NCI-H1694 treated with DMSO at 0.1 percent for 48 hours (cell line): ENCODE measurements around the gene FLVCR2.
A peak's percentile ranks its signal among the peaks of the same experiment; 100 is the strongest.
"Not testable (repeated sequence)": the region's sequence is repeated elsewhere in the genome, so short reads cannot be mapped to it uniquely, and the experiment has no call there.

Experiments used
- DNase-seq: peaks from one replicate; lab custom pipeline; 2025; lab: John Stamatoyannopoulos, UW

The FLVCR2 gene

DNA sequence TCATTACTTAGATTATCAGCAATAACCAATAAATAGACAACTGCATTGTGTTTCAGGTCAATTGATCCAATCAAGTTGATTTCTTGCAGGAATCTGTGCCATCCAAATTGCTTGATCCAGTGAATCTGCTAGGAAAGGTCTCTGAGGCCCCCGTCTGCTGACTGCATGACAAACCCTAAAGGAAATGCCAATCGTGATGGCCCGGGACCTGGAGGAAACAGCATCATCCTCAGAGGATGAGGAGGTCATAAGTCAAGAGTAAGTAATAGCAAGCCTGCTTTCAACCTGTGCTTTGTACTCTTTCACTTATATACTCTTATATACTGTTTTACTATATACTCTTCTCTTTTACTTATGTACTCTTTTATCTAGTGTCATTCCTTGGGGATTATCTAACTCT is 84.5 kb downstream of the FLVCR2 start:
- DNase-seq: no peak

DNA sequence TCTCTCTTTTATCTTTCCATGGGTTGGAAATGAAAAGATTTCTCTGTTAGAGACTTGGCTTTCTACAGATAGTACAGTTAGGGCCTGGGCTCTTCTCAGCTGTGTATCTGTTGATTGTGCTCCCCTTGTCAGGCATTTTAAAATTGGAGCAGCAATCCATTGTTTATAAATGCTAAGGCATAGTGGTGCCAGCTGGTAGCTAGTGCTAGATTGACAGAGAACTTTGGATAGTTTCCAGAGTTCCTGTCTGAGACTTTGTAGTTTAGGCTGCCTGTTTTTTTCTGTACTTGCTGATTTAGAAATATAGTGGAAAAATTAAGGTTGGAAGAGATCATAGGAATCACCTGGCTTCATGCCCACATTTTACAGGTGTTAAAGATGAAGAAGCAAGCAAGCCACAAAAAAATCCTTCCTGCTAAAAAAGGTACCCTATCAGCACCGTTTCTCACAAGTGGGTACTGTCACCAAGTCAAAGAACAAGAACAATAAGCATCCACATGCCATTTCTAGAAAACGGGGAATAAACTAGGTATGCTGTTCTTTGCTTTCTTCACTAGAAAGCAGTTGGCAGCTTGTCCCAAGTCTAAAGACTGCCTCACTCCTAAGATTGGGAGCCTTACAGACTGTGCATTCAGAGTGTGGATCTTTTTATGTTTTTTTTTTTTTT is 88.8 kb downstream of the FLVCR2 start:
- peak; percentile 79 for DNase-seq

DNA sequence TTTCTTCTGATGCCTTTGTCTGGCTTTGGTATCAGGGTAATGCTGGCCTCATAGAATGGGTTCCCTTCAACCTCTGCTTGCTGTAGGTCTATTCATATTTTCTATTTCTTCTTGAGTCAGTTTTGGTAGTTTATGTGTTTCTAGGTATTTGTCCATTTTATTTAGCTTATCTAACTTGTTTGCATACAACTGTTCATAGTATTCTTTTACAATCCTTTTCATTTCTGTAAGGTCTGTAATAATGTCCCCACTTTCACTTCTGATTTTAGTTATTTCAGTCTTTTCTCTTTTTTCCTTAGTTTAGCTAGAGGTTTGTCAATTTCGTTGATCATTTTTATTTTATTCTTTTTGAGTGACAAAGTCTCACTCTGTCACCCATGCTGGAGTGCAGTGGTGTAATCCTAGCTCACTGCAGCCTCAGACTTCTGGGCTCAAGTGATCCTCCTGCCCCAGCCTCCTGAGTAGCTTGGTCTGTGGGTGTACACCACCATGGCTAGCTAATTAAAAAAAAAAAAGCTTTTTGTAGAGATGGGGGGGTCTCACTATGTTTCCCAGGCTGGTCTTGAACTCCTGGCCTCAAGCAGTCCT is 94.3 kb downstream of the FLVCR2 start:
- no peak for DNase-seq

DNA sequence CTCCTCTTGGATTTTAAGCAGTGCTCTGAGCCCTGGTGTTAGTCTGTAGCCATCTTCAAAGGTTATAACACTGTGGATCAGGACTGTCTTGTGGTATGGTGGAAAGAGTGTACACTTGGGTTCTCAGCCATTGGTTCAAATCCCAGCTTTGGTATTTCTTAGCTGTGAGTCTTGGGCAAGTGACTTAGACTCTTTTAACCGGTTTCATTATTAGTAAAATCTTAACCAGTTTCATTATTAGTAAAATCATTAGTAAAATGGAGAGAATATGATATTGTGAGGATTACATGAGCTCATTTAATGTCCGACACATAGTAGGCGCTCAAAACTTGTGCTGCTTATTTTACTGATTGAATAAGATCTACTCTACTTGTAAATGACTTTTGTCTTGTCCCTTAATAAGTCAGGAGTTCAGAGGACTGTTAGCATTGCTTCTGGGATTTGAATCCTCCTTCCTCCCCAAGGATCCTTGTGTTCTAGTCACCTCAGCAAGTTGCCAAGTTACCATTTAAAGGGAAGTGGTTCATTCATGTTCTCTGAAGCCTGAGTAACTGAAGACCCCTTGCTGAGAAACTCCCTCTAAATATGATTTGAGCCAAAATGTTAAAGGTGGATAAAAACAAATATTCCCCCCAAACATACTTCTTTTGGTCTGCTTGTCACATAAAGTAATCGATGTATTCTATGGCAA is 95.1 kb downstream of the FLVCR2 start:
- no peak for DNase-seq

DNA sequence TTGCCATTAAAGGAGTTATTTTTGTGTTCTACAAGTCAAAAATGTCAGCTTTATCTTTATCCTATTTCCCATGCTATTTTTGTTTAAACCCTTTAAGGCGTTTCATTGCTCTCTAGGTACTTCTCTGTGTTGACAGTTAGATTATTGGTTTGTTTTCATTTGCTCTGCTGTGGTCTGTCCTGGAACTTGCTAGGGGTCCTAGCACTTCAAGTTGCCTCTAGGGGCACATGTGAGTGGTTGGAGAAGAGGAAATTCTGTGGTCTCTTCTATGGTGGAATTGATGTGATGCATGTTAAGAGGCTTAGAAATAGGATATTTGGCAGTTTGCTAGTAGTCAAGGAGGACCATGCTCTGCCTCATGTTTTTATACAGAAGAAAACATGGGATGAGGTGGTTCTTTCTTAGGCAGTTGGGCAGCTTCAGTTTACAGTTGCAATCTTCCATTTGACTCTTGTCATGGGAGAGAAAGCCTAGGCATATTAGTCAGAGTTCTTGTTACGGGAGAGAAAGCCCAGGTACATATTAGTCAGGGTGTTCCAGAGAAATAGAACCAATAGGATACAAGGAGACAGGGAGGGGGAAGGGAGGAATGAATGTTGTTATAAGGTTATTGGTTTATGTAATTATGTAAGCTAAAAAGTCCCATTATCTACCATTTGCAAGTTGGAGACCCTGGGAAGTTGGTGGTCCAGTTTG is 97.0 kb downstream of the FLVCR2 start:
- DNase-seq: no peak

DNA sequence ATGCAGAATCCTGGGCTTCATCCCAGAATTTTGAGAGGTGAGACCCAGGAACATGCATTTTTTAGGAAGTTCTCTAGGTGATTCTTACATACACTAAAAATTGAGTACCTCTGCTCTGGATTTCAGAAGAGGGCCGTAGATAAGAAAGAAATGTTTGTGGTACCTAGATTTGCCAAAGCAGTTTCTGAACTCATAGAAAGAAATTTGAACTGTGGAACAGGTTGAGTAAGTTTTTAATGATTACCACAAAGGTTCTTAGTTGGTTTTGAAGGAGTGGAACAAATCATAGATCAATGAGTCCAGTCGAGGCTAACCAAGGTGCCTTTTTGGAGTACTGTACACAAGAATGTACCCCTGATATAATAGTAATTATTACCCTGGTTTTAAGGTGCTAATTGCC is 107.5 kb downstream of the FLVCR2 start:
- no peak for DNase-seq

DNA sequence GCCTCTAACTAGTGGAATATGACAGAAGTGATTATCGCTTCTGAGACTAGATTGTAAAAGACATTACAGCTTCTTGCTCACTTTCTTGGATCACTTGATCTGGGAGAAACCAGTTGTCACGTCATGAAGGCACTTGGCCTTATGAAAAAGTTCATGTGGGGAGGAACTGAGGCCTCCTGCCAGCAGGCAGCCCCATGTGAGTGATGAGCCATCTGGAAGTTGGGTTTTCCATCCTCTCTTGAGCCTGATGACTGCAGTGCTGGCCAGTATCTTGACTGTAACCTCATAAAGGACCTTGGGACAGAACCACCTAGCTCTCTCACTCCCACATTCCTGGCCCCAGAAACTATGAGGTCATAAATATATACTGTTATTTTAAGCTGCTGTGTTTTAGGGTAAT is 110.6 kb downstream of the FLVCR2 start:
- no peak for DNase-seq

DNA sequence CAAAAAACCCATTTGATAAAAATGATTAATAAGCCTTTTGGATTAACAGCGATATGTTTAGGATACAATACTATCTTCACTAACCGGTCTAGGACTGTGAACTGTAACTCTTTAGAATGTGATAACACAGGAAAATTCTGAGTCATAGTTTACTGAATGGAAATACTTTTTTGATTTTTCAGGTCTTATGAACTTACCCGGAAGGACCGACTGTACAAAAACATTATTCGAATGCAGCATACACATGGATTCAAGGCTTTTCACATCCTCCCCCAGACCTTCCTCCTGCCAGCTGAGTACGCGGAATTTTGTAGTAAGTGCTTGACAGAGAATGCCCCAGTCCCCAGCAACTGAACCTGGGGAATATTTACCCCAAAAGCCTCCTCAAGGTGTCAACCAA is 111.6 kb downstream of the FLVCR2 start:
- no peak for DNase-seq

DNA sequence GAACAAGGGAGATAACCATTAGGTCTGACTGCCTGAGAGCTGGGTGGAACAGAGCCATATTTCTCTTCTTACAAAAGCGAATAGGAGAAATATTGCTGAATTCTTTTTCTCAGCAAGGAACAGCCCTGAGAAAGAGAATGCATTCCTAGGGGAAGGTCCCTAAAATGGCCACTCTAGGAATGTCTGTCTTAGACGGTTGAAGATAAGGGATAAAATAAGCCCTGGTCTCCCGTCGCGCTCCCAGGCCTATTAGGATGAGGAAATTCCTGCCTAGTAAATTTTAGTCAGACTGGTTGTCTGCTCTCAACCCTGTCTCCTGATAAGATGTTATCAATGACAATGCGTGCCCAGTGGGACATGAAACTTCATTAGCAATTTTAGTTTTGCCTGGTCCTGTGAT is 116.6 kb downstream of the FLVCR2 start:
- not testable (repeated sequence) for DNase-seq

DNA sequence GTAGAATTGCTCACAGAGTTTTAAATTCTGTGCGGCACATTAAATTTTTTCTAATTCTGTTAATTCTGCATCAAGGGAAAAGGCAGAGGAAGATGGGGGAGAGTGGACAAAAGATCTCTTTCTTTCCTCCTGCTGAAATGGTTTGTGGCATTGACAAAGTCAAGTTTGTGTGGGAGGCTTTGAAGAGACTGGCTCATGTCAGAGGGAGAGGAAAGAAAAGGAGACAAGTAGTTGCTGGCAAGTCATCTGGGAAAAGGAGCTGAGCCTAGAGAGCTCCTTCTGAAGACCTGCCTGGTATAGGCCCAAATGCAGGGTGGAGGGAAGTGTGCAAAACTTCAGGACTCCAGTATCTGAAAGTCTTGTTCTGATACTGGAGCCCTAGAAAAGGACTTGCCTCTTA is 119.0 kb downstream of the FLVCR2 start:
- no peak for DNase-seq
